ENCODE measurements around the gene PSMD11. TPM values are rescaled to one million over a fixed set of nuclear protein-coding genes. Genes with fewer than 3 reads are reported as not detected.
"Not testable (repeated sequence)": the region's sequence is repeated elsewhere in the genome, so short reads cannot be mapped to it uniquely, and the experiment has no call there.

PSMD11 gene
- total RNA-seq, 1 donor from 2014 or later = 6.3 TPM

DNA sequence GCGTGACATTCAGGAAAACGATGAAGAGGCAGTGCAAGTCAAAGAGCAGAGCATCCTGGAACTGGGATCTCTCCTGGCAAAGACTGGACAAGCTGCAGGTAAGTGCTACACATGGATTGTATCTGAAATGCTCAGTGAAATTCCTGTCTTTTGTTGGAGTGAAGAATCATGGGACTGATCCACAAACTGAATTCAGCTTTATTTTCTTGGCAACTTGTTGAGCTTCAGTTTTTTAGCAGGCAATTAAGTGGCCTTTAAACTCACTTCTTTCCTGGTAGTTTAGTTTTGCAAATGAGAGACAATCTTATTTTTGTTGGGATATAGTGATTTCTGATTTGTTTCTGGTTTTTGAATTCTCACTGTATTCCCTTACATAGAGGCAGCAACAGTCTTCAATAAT is 2.6 kb downstream of the PSMD11 start:
- TF ChIP-seq, protein P1, sequence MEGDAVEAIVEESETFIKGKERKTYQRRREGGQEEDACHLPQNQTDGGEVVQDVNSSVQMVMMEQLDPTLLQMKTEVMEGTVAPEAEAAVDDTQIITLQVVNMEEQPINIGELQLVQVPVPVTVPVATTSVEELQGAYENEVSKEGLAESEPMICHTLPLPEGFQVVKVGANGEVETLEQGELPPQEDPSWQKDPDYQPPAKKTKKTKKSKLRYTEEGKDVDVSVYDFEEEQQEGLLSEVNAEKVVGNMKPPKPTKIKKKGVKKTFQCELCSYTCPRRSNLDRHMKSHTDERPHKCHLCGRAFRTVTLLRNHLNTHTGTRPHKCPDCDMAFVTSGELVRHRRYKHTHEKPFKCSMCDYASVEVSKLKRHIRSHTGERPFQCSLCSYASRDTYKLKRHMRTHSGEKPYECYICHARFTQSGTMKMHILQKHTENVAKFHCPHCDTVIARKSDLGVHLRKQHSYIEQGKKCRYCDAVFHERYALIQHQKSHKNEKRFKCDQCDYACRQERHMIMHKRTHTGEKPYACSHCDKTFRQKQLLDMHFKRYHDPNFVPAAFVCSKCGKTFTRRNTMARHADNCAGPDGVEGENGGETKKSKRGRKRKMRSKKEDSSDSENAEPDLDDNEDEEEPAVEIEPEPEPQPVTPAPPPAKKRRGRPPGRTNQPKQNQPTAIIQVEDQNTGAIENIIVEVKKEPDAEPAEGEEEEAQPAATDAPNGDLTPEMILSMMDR (IDR thresholded peaks at IDR 0.05) = no peak
- intact Hi-C loops (cut with DNase I) = no loop called here
- H3K27me3 ChIP-seq = no peaks in the 10 kb centered on the region
- H3K4me1 ChIP-seq = peaks cover 9 to 10% of the 10 kb centered on the region in 2 donors
- H3K4me3 ChIP-seq = no peak overlapping the region
- H3K36me3 ChIP-seq = peaks cover 34 to 36% of the 10 kb centered on the region in 2 donors
- H3K27ac ChIP-seq = no peak overlapping the region
- H3K9me3 ChIP-seq = no peaks in the 10 kb centered on the region
- no peak for DNase-seq (ENCODE audit: low spot score in 2 of 2)

DNA sequence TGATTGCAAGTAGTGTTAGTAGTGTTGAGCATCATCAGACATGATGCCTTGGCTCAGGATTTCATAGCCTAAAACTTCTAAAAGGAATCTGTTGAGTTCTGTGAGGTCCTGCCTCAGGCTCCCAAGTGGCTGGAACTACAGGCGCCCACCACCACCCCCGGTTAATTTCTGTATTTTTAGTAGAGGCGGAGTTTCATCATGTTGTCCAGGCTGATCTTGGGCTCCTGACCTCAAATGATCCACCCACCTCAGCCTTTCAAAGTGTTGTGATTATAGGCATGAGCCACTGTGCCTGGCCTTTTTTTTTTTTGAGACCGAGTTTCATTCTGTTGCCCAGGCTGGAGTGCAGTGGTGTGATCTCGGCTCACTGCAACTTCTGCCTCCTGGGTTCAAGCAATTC is 5.7 kb downstream of the PSMD11 start:
- H3K36me3 ChIP-seq = peaks cover 56 to 63% of the 10 kb centered on the region in 2 donors
- H3K27me3 ChIP-seq = no peaks in the 10 kb centered on the region
- H3K4me3 ChIP-seq = no peak overlapping the region
- intact Hi-C loops (cut with DNase I) = no loop called here
- TF ChIP-seq, protein P1 (IDR thresholded peaks at IDR 0.05) = no peak
- no peak overlapping the region for H3K27ac ChIP-seq
- H3K9me3 ChIP-seq = no peaks in the 10 kb centered on the region
- peaks cover 9 to 10% of the 10 kb centered on the region in 2 donors for H3K4me1 ChIP-seq
- no peak for DNase-seq (ENCODE audit: low spot score in 2 of 2)

DNA sequence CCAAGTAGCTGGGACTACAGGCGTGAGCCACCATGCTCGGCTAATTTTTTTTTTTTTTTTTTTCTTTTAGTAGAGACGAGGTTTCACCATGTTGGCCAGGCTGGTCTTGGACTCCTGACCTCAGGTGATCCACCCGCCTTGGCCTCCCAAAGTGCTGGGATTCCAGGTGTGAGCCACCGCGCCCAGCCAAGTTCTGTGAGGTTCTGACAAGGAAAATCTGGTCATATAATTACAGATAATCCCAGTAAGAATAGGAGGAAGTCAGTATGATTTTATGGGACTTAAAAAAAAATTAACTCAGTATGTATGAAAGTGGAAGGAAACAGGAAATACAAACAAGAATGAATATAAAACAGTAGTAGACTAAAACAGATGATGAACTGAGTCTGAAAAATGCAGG is 6.1 kb downstream of the PSMD11 start:
- H3K9me3 ChIP-seq; H3K4me3 ChIP-seq; H3K4me1 ChIP-seq; H3K27me3 ChIP-seq; DNase-seq (ENCODE audit: low spot score in 2 of 2); intact Hi-C loops (cut with DNase I); H3K27ac ChIP-seq: not testable (repeated sequence)
- H3K36me3 ChIP-seq = peaks cover 61 to 67% of the 10 kb centered on the region in 2 donors

DNA sequence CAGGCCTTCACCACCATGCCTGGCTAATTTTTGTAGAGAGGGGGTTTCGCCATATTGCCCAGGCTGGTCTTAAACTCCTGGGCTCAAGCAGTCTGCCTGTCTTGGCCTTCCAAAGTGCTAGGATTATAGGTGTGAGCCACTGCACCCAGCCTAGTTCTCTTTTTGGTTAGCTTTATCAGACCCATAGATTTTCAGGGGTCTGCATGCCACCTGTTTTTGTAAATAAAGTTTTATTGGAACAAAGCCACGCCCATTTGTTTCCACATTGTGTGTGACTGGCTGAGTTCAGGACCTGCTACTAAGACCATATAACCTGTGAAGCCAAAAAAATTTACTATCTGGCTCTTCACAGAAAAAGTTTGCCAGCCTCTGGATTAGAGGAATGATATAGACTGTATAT is 7.6 kb downstream of the PSMD11 start:
- TF ChIP-seq, protein P1 (IDR thresholded peaks at IDR 0.05) = no peak
- no peak overlapping the region for H3K4me3 ChIP-seq
- H3K9me3 ChIP-seq = no peaks in the 10 kb centered on the region
- peaks cover 70 to 81% of the 10 kb centered on the region in 2 donors for H3K36me3 ChIP-seq
- intact Hi-C loops (cut with DNase I) = no loop called here
- H3K27me3 ChIP-seq = no peaks in the 10 kb centered on the region
- H3K4me1 ChIP-seq = no peaks in the 10 kb centered on the region
- no peak overlapping the region for H3K27ac ChIP-seq
- DNase-seq (ENCODE audit: low spot score in 2 of 2) = no peak

DNA sequence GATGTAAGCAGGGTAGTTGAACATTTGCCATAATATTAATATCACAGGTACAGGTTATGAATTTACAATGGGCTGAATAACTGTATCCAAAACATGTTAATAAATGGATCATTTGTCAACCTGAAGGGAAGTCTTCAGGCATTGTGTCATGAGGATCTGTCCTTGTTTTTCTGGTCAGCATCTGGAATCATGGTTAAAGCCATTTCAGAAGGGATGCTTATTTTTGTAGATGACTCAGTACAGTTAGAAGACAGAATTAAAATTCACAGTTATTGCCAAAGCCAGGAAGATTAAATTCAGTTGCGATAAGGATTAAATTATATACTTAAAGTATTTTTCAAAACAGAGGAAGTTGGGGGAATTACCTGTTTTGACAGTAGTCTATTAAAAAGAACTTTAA is 8.0 kb downstream of the PSMD11 start:
- H3K9me3 ChIP-seq = no peaks in the 10 kb centered on the region
- H3K27me3 ChIP-seq = no peaks in the 10 kb centered on the region
- no peak overlapping the region for H3K27ac ChIP-seq
- TF ChIP-seq, protein P1 (IDR thresholded peaks at IDR 0.05) = no peak
- peaks cover 73 to 85% of the 10 kb centered on the region in 2 donors for H3K36me3 ChIP-seq
- H3K4me1 ChIP-seq = no peaks in the 10 kb centered on the region
- DNase-seq (ENCODE audit: low spot score in 2 of 2) = no peak
- intact Hi-C loops (cut with DNase I) = no loop called here
- no peak overlapping the region for H3K4me3 ChIP-seq

DNA sequence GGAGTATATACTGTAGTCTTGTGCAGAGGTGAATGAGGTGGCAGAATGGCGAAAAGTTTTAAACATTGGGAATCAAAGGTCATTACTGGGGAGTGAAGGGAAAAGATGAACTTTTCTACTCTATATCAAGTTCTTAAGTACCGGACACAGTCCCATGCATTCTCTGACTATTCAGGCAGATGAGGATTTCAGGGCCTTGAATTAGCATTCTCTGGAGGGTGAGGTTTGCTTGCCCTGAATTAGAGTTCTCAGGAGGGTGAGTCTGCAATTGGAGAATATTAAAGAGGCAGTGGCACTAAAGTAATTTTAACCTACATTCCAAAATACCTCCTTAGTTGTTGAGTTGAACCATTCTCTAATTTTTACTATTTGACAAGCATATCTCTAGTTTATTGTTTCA is 9.1 kb downstream of the PSMD11 start:
- Histone ChIP-seq H3K27me3 (no peaks in the 10 kb centered on the region), H3K4me1 (no peaks in the 10 kb centered on the region), H3K9me3 (no peaks in the 10 kb centered on the region), H3K27ac (no peak overlapping the region), H3K36me3 (peaks cover 80 to 93% of the 10 kb centered on the region in 2 donors), H3K4me3 (no peak overlapping the region)
- DNase-seq (ENCODE audit: low spot score in 2 of 2) = no peak
- intact Hi-C loops (cut with DNase I) = no loop called here
- TF ChIP-seq, protein P1 (IDR thresholded peaks at IDR 0.05) = no peak

All from ascending aorta (tissue), 2 donors.